COR-L47 (cell line): Measurements from ENCODE around the gene CLEC1A.
"Not testable (repeated sequence)": the region's sequence is repeated elsewhere in the genome, so short reads cannot be mapped to it uniquely, and the experiment has no call there.

Experiments
- DNase-seq: peaks from one replicate; lab custom pipeline; 2025; lab: John Stamatoyannopoulos, UW

Gene CLEC1A

DNA sequence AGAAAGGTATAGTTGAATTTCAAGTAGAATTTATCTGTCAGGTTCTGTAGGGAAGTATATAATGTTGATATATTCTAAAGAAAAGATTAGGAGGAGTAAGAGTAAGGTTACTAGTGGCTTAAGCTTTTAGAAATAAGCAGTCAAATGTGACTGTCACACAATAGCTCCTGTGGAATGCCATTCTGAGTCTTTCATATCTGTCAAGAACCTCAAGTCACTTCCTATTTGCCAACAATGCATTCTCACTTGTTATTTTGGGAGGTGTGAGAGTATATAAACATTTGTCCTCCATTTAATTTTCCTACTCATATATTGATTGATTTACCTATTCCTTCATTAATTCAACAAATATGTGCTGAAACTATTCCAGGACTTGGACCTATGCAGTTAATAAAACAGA is 56.6 kb downstream of the CLEC1A start:
- DNase-seq, result no peak

DNA sequence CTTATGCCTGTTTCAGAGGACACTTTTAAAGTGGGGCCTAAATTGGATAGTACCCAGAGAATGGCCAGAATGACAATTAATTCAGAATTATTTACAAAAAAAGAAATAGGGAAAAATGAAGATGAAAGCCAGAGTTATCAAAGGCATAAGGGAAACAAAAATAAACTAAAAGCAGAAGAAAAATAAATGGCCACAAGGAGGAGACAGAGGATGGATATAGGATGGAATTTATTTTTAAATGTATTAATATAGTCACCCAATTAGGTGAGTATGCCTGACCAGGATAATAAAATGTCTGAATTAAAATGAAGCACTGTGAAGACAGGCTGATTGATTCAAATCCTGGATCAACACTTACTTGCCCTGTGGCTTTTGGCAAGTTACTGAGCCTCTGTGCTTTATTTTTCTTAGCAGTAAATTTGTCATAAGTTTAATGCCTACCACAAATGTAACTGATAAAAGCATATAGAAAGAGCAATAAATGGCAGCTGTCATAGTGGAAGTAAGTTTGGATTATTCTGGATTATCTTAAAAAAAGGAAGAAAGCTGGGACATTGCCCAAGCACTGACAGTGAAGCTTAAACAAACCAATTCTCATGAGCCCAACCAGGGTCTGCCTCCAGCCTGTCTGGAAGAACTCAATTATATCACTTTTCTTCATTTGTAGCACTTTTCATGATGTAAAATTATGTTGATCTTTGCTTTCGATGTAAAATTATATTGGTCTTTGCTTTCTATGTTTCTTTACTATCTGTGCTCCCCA is 64.8 kb downstream of the CLEC1A start:
- no peak for DNase-seq

- DNase-seq, result no peak
Observed at GRCh38 chr12:10031771-10032175, 67.0 kb downstream of the CLEC1A start.

DNA sequence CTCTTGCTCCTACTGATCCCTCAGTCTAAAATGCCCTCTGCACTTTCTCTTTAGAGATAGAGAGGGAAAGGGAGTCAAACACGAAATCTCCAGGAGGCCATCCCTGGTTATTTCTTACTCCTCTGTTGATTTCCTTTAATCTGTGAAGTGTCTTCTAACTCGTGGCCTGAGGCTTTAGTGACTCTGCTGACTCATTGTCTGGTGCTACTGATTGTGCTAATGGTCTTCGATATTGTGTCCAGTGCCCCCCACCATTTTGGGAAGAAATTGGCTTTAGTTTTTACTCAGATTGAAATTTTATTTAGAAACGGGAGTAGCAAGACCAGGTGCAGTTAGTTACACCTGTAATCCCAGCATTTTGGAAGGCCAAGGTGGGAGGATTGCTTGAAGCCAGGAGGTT is 67.5 kb downstream of the CLEC1A start:
- DNase-seq, result no peak

- no peak for DNase-seq
Observed at GRCh38 chr12:10030446-10030845, 68.3 kb downstream of the CLEC1A start, which contains the start of gene CLEC9A. Gene CLEC9A, plus strand, starts transcription at chr12:10030682. Its CDS starts 22,006 bp downstream, at chr12:10052688.

GRCh38 chr12:10027721-10028120 is 71.1 kb downstream of the CLEC1A start:
- no peak for DNase-seq

DNA sequence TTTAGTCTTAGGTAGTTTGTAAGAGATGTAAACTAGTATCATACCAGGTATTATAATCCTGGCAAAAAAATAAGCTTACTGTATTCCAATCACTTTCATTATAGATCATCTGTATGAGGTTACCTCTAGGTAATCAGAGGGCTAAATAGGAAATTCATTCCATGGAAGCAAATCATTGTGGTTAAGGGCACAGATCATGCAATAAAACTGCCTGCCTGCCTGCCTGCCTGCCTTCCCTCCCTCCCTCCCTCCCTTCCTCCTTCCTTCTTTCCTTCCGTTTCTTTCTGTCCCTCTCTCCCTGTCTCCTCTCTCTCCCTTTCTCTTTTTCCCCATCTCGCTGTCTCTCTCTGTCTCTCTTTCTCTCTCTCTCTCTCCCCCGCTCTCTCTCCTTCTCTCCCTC is 71.5 kb downstream of the CLEC1A start:
- DNase-seq, result no peak

DNA sequence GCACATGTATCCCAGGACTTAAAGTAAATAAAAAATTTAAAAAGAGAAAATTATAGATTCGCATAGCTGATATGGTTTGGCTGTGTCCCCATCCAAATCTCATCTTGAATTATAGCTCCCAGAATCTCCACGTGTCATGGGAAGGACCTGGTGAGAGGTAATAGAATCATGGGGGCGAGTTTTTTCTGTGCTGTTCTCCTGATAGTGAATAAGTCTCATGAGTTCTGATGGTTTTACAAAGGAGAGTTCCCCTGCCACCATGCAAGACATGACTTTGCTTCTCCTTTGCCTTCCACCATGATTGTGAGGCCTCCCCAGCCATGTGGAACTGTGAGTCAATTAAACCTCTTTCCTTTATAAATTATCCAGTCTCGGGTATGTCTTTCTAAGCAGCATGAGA is 72.1 kb downstream of the CLEC1A start:
- not testable (repeated sequence) for DNase-seq

GRCh38 chr12:10025236-10025635 is 73.5 kb downstream of the CLEC1A start:
- DNase-seq, result no peak

GRCh38 chr12:10021342-10021741 is 77.4 kb downstream of the CLEC1A start:
- no peak for DNase-seq
